B cell (primary cell): ENCODE results near the gene RORB. TPM values are rescaled to one million over a fixed set of nuclear protein-coding genes. Genes with fewer than 3 reads are reported as not detected.

Experiments
- ATAC-seq: fragments of 200-7000 bp; cut with Tn5 transposase; one replicate; pipeline ENCODE4 v1.10.0; 2021; ENCODE audit warnings: low read depth, mild to moderate bottlenecking, moderate number of reproducible peaks, moderate library complexity
- CTCF ChIA-PET: fragments of 350-600 bp; sonication (Branson Sonifier 250); formaldehyde crosslinking; loops from one replicate; lab custom pipeline; 2021; ENCODE audit warnings: antibody characterized with exemption, inconsistent platforms; lab: Charles Lee
- POLR2A ChIA-PET: fragments of 350-600 bp; sonication (Branson Sonifier 250); formaldehyde crosslinking; loops from one replicate; lab custom pipeline; 2021; ENCODE audit warnings: antibody characterized with exemption; lab: Charles Lee
- DNase-seq: peaks from one replicate; pipeline ENCODE4 v3.0.0; 2013
- H2AFZ ChIP-seq: 2 replicates; pipeline ENCODE4 v1.6.1; 2012; ENCODE audit warnings: mild to moderate bottlenecking, low read depth, low read length; ENCODE audit not compliant: insufficient read depth, poor library complexity, severe bottlenecking
- H3K27ac ChIP-seq, 2 donors: 1 replicate in 1 of 2; 2 replicates in 1 of 2; pipeline ENCODE4 v1.5.1; 2012 to 2013; ENCODE audit warnings: low read length in 2 of 2, mild to moderate bottlenecking in 2 of 2, moderate library complexity in 1 of 2
- H3K27me3 ChIP-seq, 4 experiments: fragments of 200-600 bp in 1 of 4; sonication (generic) in 1 of 4; replicated peaks in 1 of 4; 1 replicate in 2 of 4; 2 replicates in 2 of 4; pipeline versions ENCODE4 v1.6.1 to v1.7.0; 2013 to 2016; ENCODE audit warnings: low read length in 3 of 4, mild to moderate bottlenecking in 2 of 4, mixed read lengths in 1 of 4, moderate library complexity in 1 of 4; ENCODE audit not compliant: insufficient read depth in 4 of 4, control insufficient read depth in 3 of 4; ENCODE audit errors: control extremely low read depth in 1 of 4
- H3K36me3 ChIP-seq, 2 experiments: replicated peaks in 1 of 2; 1 replicate in 1 of 2; 2 replicates in 1 of 2; pipeline versions ENCODE4 v1.6.1 to v1.7.1; 2013; ENCODE audit warnings: low read length in 1 of 2; ENCODE audit not compliant: insufficient read depth in 2 of 2, control insufficient read depth in 1 of 2; ENCODE audit errors: control extremely low read depth in 1 of 2, extremely low read depth in 1 of 2
- H3K4me1 ChIP-seq, 2 donors: fragments of 200-600 bp in 1 of 2; sonication (generic) in 1 of 2; 1 replicate in 1 of 2; 2 replicates in 1 of 2; pipeline versions ENCODE4 v1.5.1 to v1.6.1; 2013 to 2017; ENCODE audit warnings: low read length in 2 of 2; ENCODE audit not compliant: control insufficient read depth in 2 of 2, insufficient read depth in 2 of 2
- H3K4me2 ChIP-seq: replicated peaks from 2 replicates; pipeline ENCODE3; 2012; ENCODE audit warnings: mild to moderate bottlenecking, low read depth, low read length; ENCODE audit not compliant: poor library complexity, severe bottlenecking
- H3K4me3 ChIP-seq, 5 experiments: fragments of 200-600 bp in 1 of 5; sonication (generic) in 1 of 5; 1 replicate in 3 of 5; 2 replicates in 2 of 5; pipeline versions ENCODE4 v1.5.1 to v1.7.0; 2011 to 2016; ENCODE audit warnings: low read length in 4 of 5, mild to moderate bottlenecking in 4 of 5, low read depth in 2 of 5, control low read depth in 1 of 5, moderate library complexity in 1 of 5; ENCODE audit not compliant: insufficient read depth in 1 of 5; ENCODE audit errors: control extremely low read depth in 1 of 5, extremely low read depth in 1 of 5
- H3K79me2 ChIP-seq: fragments of 200-600 bp; sonication (generic); one replicate; pipeline ENCODE4 v1.6.0; 2016; ENCODE audit warnings: low read length; ENCODE audit not compliant: control insufficient read depth, insufficient read depth
- H3K9ac ChIP-seq: fragments of 200-600 bp; sonication (generic); 2 replicates; pipeline ENCODE4 v1.6.1; 2017; ENCODE audit warnings: mild to moderate bottlenecking, low read length, moderate library complexity
- H3K9me3 ChIP-seq, 3 donors: one replicate each; pipeline versions ENCODE4 v1.6.1 to v1.7.1; 2013; ENCODE audit warnings: low read length in 2 of 3; ENCODE audit not compliant: control insufficient read depth in 2 of 3, insufficient read depth in 1 of 3; ENCODE audit errors: control extremely low read depth in 1 of 3
- H4K20me1 ChIP-seq: 2 replicates; pipeline ENCODE4 v1.6.0; 2012; ENCODE audit warnings: mild to moderate bottlenecking, low read length; ENCODE audit not compliant: insufficient read depth, control insufficient read depth, poor library complexity, severe bottlenecking
- H3K27ac Mint-ChIP-seq: one replicate; pipeline ENCODE4 v1.8.0; 2021; ENCODE audit warnings: mixed read lengths
- H3K27me3 Mint-ChIP-seq: one replicate; pipeline ENCODE4 v1.8.0; 2021; ENCODE audit warnings: mixed read lengths
- H3K4me1 Mint-ChIP-seq: one replicate; pipeline ENCODE4 v1.8.0; 2021; ENCODE audit warnings: mixed read lengths
- H3K4me3 Mint-ChIP-seq: one replicate; pipeline ENCODE4 v1.8.0; 2021; ENCODE audit warnings: mixed read lengths
- H3K9me3 Mint-ChIP-seq: one replicate; pipeline ENCODE4 v1.8.0; 2022; ENCODE audit warnings: mixed read lengths; ENCODE audit not compliant: insufficient read depth
- CTCF ChIP-seq: fragments of 200-600 bp; IDR thresholded peaks from one replicate; pipeline ENCODE4 v1.8.0; 2022; ENCODE audit warnings: antibody characterized with exemption, mild to moderate bottlenecking
- EZH2 ChIP-seq: IDR thresholded peaks from 2 replicates; pipeline ENCODE4 v1.6.1; 2012; ENCODE audit warnings: borderline replicate concordance, low read depth, mild to moderate bottlenecking, moderate library complexity, low read length; ENCODE audit not compliant: insufficient read depth, poor library complexity, severe bottlenecking
- WGBS: methylation state at CpG from one replicate; pipeline ENCODE4 v1.1.5; 2013; ENCODE audit warnings: missing lambda C conversion rate; ENCODE audit not compliant: insufficient coverage; 5-methylcytosine and 5-hydroxymethylcytosine counted together
- intact Hi-C: fragments of 100-400 bp; cut with micrococcal nuclease; formaldehyde crosslinking; loops from one replicate; pipeline ENCODE4 v1.10.0; 2022
- polyA plus RNA-seq: library from polyadenylated mRNA; depleted of rRNA; stranded (reverse); fragments of >200 nt; gene quantifications from 2 replicates; pipeline ENCODE4 v1.2.3, GENCODE V29; 2012
- total RNA-seq, 2 donors: library from RNA; stranded (reverse); fragments of 120-200 nt in 1 of 2; gene quantifications; 1 replicate in 1 of 2; 2 replicates in 1 of 2; pipeline versions ENCODE4 v1.2.3 to v1.2.4, GENCODE V29; 2013 to 2022

Gene RORB
- total and polyA plus RNA-seq, 2 donors (not counting 1 experiment from before 2014, with no cell fraction given), result 0.01 TPM; not detected in 1

GRCh38 chr9:74645007-74645639 is 148.0 kb downstream of the RORB start:
- Histone ChIP-seq H3K4me2 (no peak overlapping the region), H3K4me1 (no peaks in the 10 kb centered on the region), H3K9ac (no peak overlapping the region), H3K36me3 (no peaks in the 10 kb centered on the region), H3K9me3 (no peaks in the 10 kb centered on the region), H2AFZ (peak overlapping the region; percentile 34), H3K27me3 (no peaks in the 10 kb centered on the region), H3K27ac (no peak overlapping the region), H3K79me2 (no peaks in the 10 kb centered on the region), H3K4me3 (no peak overlapping the region), H4K20me1 (no peaks in the 10 kb centered on the region)
- H3K9me3 Mint-ChIP-seq, result no peaks in the 10 kb centered on the region
- ATAC-seq (no peak), DNase-seq (peak; percentile 36)
- H3K4me3 Mint-ChIP-seq, result no peak overlapping the region
- peak; percentile 66 for TF ChIP-seq CTCF
- TF ChIP-seq EZH2, result no peak
- H3K27ac Mint-ChIP-seq, result no peak overlapping the region
- peaks cover 20% of the 10 kb centered on the region for H3K27me3 Mint-ChIP-seq
- H3K4me1 Mint-ChIP-seq, result peaks cover 1% of the 10 kb centered on the region
- no CpG with 5 or more reads among the region's 3 CpGs for WGBS
- ChIA-PET POLR2A (no interaction called here), CTCF (no interaction called here)
- intact Hi-C loops, result loop anchor here (1.0 to 2.0 kb wide), 2 partner anchors 67 to 1444 kb away; no protein-coding TSS in a partner anchor

- 50% methylated on average over 1 of the region's 11 CpGs for WGBS
- peaks cover 30% of the 10 kb centered on the region for H3K27me3 Mint-ChIP-seq
- no peak overlapping the region for H3K9ac ChIP-seq
- TF ChIP-seq EZH2 (no peak), CTCF (no peak)
- H2AFZ ChIP-seq, result no peak overlapping the region
- H3K9me3 ChIP-seq, result no peaks in the 10 kb centered on the region
- H3K79me2 ChIP-seq, result no peaks in the 10 kb centered on the region
- H3K4me1 ChIP-seq, result no peaks in the 10 kb centered on the region
- intact Hi-C loops, result no loop called here
- CTCF ChIA-PET, result no interaction called here
- H3K4me3 ChIP-seq, result no peak overlapping the region
- H3K4me2 ChIP-seq, result no peak overlapping the region
- H3K4me3 Mint-ChIP-seq, result no peak overlapping the region
- DNase-seq (no peak), ATAC-seq (no peak)
- H3K27ac ChIP-seq, result no peak overlapping the region
- no peaks in the 10 kb centered on the region for H3K36me3 ChIP-seq
- no peaks in the 10 kb centered on the region for H4K20me1 ChIP-seq
- H3K27me3 ChIP-seq, result peaks cover 0 to 4% (median 0%) of the 10 kb centered on the region in 4 experiments
- no peaks in the 10 kb centered on the region for H3K4me1 Mint-ChIP-seq
- H3K9me3 Mint-ChIP-seq, result no peaks in the 10 kb centered on the region
- H3K27ac Mint-ChIP-seq, result no peak overlapping the region
- POLR2A ChIA-PET, result no interaction called here
These were observed 156.4 kb downstream of the RORB start for GRCh38 chr9:74653410-74654080.
